NCI-H748 (cell line): ENCODE measurements around the gene UBXN1.
A peak's percentile ranks its signal among the peaks of the same experiment; 100 is the strongest.
"Not testable (repeated sequence)": the region's sequence is repeated elsewhere in the genome, so short reads cannot be mapped to it uniquely, and the experiment has no call there.

Experiments used
- DNase-seq: peaks from one replicate; lab custom pipeline; 2025; ENCODE audit not compliant: unreplicated experiment; lab: John Stamatoyannopoulos, UW

UBXN1 gene

GRCh38 chr11:62708793-62709192 lies 29.9 kb upstream of the UBXN1 start:
- peak; percentile 76 for DNase-seq

- DNase-seq, result no peak
Observed at GRCh38 chr11:62708392-62708791, 29.5 kb upstream of the UBXN1 start.

- DNase-seq, result no peak
Observed at GRCh38 chr11:62707277-62707861, 28.5 kb upstream of the UBXN1 start, which contains the start of the genes BSCL2 and GNG3. TSS of gene BSCL2 (minus strand) at chr11:62707424. CDS start at chr11:62707195, 229 bp downstream. TSS of gene GNG3 (plus strand) at chr11:62707676. CDS start at chr11:62708296, 620 bp downstream.

GRCh38 chr11:62706850-62707247 lies 28.0 kb upstream of the UBXN1 start:
- DNase-seq, result no peak

- DNase-seq, result peak; percentile 99
Observed at GRCh38 chr11:62705880-62706849, 27.3 kb upstream of the UBXN1 start.

- DNase-seq, result peak; percentile 59
Observed at GRCh38 chr11:62705413-62705812, 26.5 kb upstream of the UBXN1 start.

- DNase-seq, result not testable (repeated sequence)
Observed at GRCh38 chr11:62703921-62704320, 25.0 kb upstream of the UBXN1 start.

- no peak for DNase-seq
Observed at GRCh38 chr11:62702246-62702645, 23.4 kb upstream of the UBXN1 start.

- DNase-seq, result peak; percentile 70
Observed at GRCh38 chr11:62694455-62695167, 15.7 kb upstream of the UBXN1 start.

- not testable (repeated sequence) for DNase-seq
Observed at GRCh38 chr11:62693624-62694023, 14.8 kb upstream of the UBXN1 start.

- no peak for DNase-seq
Observed at GRCh38 chr11:62689421-62690183, 10.7 kb upstream of the UBXN1 start, which contains the start of gene LRRN4CL. TSS of gene LRRN4CL (minus strand) at chr11:62689530. CDS start at chr11:62688508, 1,022 bp downstream.

- no peak for DNase-seq
Observed at GRCh38 chr11:62688491-62688890, 9.6 kb upstream of the UBXN1 start.

- no peak for DNase-seq
Observed at GRCh38 chr11:62687508-62688396, 8.9 kb upstream of the UBXN1 start.

- no peak for DNase-seq
Observed at GRCh38 chr11:62682518-62682917, 3.6 kb upstream of the UBXN1 start.

- peak; percentile 31 for DNase-seq
Observed at GRCh38 chr11:62680825-62681240, 2.0 kb upstream of the UBXN1 start.

GRCh38 chr11:62678433-62678769 lies 472 bp downstream of the UBXN1 start:
- DNase-seq, result no peak

- no peak for DNase-seq
Observed at GRCh38 chr11:62677714-62678113, 1.2 kb downstream of the UBXN1 start.

- no peak for DNase-seq
Observed at GRCh38 chr11:62677156-62677555, 1.7 kb downstream of the UBXN1 start.

GRCh38 chr11:62676698-62677097 lies 2.2 kb downstream of the UBXN1 start:
- no peak for DNase-seq

- DNase-seq, result not testable (repeated sequence)
Observed at GRCh38 chr11:62675415-62675814, 3.5 kb downstream of the UBXN1 start.
